Measurements from ENCODE around the gene PRICKLE2.

PRICKLE2 gene

GRCh38 chr3:64251019-64251418 is 25.8 kb upstream of the PRICKLE2 start:
- no peak for DNase-seq (ENCODE audit: low spot score)
- TF ChIP-seq CTCF (IDR thresholded peaks at IDR 0.05), result no peak
- Histone ChIP-seq H3K4me3 (no peak overlapping the region), H3K27ac (no peak overlapping the region)

- Histone ChIP-seq H3K27ac (no peak overlapping the region), H3K4me3 (no peak overlapping the region)
- DNase-seq (ENCODE audit: low spot score), result no peak
- no peak for TF ChIP-seq CTCF (IDR thresholded peaks at IDR 0.05)
Observed at GRCh38 chr3:64247991-64248646, 22.9 kb upstream of the PRICKLE2 start.

GRCh38 chr3:64244011-64244942 is 19.0 kb upstream of the PRICKLE2 start:
- DNase-seq (ENCODE audit: low spot score), result no peak
- Histone ChIP-seq H3K27ac (no peak overlapping the region), H3K4me3 (no peak overlapping the region)
- no peak for TF ChIP-seq CTCF (IDR thresholded peaks at IDR 0.05)

GRCh38 chr3:64242435-64242834 is 17.2 kb upstream of the PRICKLE2 start:
- Histone ChIP-seq H3K27ac (no peak overlapping the region), H3K4me3 (no peak overlapping the region)
- no peak for TF ChIP-seq CTCF (IDR thresholded peaks at IDR 0.05)
- no peak for DNase-seq (ENCODE audit: low spot score)

- Histone ChIP-seq H3K27ac (no peak overlapping the region), H3K4me3 (no peak overlapping the region)
- no peak for DNase-seq (ENCODE audit: low spot score)
- no peak for TF ChIP-seq CTCF (IDR thresholded peaks at IDR 0.05)
Observed at GRCh38 chr3:64240959-64241358, 15.7 kb upstream of the PRICKLE2 start.

GRCh38 chr3:64240396-64240795 is 15.1 kb upstream of the PRICKLE2 start:
- Histone ChIP-seq H3K27ac (no peak overlapping the region), H3K4me3 (no peak overlapping the region)
- no peak for TF ChIP-seq CTCF (IDR thresholded peaks at IDR 0.05)
- DNase-seq (ENCODE audit: low spot score), result no peak

Data from coronary artery (tissue), 2 donors.